Measurements from ENCODE around the gene OR1D5. TPM values are rescaled to one million over a fixed set of nuclear protein-coding genes. Genes with fewer than 3 reads are reported as not detected.

The OR1D5 gene
- polyA plus RNA-seq, 1 donor from 2014 or later = not detected

DNA sequence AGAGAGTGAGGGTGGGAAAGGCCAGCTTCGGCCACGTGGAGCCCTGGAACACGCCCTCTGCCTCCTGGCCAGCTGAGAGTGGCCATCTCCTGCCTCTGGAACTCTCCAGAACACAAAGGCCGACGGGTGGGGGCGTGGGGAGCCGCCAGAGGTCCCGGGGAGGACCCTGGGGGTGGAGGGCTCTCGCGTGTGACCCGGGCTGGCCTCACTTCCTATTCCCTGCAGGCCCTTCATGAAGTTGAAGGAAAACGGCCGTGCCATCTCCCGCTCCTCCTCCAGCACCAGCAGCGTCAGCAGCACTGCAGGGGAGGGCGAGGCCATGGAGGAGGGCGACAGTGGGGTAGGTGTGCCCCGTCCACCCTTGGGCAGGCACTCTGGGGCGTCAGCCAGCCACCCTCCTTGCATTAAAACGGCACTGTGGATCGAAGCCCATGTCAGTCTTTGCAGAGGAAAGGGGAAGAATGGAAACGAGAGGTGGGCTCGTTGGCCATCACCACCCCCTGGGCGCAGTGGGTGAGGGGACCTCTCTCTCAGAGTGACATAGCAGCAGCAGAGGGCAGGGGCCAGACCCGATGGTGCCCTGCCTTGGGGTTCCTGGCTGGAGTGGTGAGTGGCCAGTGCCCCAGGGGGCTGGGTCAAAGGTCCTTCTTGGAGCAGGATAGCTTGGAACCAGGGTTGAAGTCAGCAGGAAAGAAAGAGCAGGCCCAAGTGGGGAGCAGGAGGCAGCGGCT, 37.1 kb downstream of the OR1D5 start:
- no peaks in the 10 kb centered on the region for H3K27me3 Mint-ChIP-seq
- H3K36me3 Mint-ChIP-seq = peaks cover 23% of the 10 kb centered on the region
- H3K4me1 Mint-ChIP-seq = no peaks in the 10 kb centered on the region
- peaks cover 6 to 13% (median 9%) of the 10 kb centered on the region in 3 donors for H3K9me3 Mint-ChIP-seq
- no peak overlapping the region for H3K27ac Mint-ChIP-seq
- H3K4me3 Mint-ChIP-seq = no peak overlapping the region

DNA sequence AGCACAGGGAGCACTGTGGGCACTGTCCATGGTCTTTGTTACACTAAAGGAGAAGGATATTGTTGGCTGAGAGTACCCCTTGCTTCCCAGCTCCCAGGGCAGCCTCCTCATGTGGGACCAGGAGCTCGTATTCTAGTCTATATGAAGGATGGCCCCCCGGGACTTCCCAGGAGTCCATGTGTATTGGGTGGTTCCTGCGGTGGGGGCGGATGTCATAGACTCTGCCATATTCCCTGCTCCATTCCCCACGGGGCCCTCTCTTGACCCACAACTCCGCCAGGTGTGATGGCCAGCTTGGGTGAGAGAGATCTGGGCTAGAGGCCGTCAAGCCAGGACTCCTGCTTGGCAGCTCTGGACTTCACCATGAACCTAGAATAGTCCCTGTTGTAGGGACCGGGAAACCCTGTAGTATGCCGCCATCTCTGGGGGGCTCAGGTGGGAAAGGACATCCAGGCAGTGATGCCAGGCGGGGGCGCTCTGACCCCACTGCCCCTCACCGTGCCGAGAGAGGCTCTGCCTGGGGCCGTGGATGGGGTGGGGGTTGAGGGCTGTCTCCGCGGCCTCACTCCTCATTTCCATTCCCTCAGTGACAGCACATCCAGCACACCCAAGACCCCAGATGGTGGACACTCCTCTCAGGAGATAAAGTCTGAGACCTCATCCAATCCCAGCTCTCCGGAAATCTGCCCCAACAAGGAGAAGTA, 37.8 kb downstream of the OR1D5 start:
- peaks cover 6 to 13% (median 9%) of the 10 kb centered on the region in 3 donors for H3K9me3 Mint-ChIP-seq
- peaks cover 28% of the 10 kb centered on the region for H3K36me3 Mint-ChIP-seq
- no peaks in the 10 kb centered on the region for H3K4me1 Mint-ChIP-seq
- H3K27me3 Mint-ChIP-seq = no peaks in the 10 kb centered on the region
- H3K4me3 Mint-ChIP-seq = no peak overlapping the region
- H3K27ac Mint-ChIP-seq = no peak overlapping the region

DNA sequence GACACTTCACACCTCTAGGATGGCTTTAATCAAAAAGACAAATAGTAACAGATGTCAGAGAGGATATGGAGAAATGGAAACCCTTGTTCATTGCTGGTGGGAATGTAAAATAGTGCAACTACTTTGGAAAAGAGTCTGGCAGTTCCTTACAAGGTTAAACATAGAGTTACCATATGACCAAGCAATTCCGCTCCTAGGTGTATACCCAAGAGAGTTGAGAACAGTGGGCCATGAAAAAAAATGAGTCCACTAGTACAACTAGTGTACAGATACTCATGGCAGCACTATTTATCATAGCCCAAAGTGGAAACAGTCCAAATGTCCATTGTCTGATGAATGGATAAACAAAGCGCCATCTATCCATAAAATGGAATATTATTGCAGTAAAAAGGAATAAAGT, 39.1 kb downstream of the OR1D5 start:
- Mint-ChIP-seq H3K4me1 (no peaks in the 10 kb centered on the region), H3K27ac (no peak overlapping the region), H3K9me3 (peaks cover 6 to 13% (median 9%) of the 10 kb centered on the region in 3 donors), H3K36me3 (peaks cover 28% of the 10 kb centered on the region), H3K4me3 (no peak overlapping the region), H3K27me3 (no peaks in the 10 kb centered on the region)

DNA sequence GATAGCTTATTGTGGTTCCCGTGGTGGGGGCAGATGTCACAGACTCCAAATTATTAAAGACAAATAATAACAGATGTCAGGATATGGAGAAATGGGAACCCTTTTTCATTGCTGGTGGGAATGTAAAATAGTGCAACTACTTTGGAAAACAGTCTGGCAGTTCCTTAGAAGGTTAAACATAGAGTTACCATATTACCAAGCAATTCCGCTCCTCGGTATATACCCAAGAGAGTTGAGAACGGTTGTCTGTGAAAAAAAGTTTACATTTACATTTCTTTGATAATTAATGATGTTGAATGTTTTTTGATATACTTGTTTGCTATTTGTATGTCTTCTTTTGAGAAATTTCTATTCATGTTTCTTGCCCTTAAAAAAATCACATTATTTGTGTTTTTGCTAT, 41.2 kb downstream of the OR1D5 start:
- H3K27ac Mint-ChIP-seq = no peak overlapping the region
- H3K36me3 Mint-ChIP-seq = peaks cover 25% of the 10 kb centered on the region
- H3K9me3 Mint-ChIP-seq = peaks cover 6 to 13% (median 9%) of the 10 kb centered on the region in 3 donors
- H3K4me1 Mint-ChIP-seq = no peaks in the 10 kb centered on the region
- H3K4me3 Mint-ChIP-seq = no peak overlapping the region
- H3K27me3 Mint-ChIP-seq = no peaks in the 10 kb centered on the region

DNA sequence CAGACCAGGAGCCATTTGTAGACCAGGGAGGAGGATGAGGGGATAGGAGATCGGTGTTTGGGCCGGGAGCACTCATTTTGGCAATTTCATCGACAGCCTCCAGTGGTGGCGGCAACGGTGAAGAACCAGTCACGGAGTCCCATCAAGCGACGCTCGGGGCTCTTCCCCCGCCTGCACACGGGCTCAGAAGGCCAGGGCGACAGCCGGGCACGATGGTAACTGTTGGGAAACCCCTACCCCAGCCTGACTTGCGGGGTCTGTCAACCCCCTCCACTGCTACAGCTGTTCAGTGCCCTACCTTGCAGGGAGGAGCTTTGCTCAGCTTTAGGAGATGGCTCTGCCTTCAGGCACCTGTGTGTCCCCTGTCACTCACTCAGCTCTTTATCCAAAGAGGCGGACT, 43.0 kb downstream of the OR1D5 start:
- Mint-ChIP-seq H3K36me3 (peaks cover 30% of the 10 kb centered on the region), H3K9me3 (peaks cover 6 to 13% (median 9%) of the 10 kb centered on the region in 3 donors), H3K4me1 (no peaks in the 10 kb centered on the region), H3K27me3 (no peaks in the 10 kb centered on the region), H3K4me3 (no peak overlapping the region), H3K27ac (no peak overlapping the region)

DNA sequence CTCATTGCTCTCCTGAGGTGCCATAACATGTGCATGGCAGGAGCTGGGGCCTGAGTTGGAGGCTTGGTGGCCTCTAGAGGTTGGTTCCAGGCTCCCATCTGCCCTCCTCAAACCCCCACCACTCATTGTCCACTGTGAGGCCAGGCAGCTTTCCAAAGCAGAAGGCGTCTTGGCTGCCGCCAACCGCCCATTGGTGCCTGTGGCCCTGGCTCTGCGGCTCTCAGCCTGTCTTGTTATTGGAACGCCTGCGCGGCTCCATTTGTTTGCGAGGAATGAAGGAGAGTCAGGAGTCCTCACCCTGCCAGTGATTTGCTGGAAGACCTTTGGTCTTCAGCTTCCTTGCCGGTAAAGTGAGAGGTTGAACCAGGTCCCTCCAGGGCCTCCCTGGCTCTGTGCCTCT, 43.6 kb downstream of the OR1D5 start:
- H3K4me1 Mint-ChIP-seq = no peaks in the 10 kb centered on the region
- H3K4me3 Mint-ChIP-seq = no peak overlapping the region
- H3K27me3 Mint-ChIP-seq = no peaks in the 10 kb centered on the region
- H3K9me3 Mint-ChIP-seq = peaks cover 6 to 13% (median 9%) of the 10 kb centered on the region in 3 donors
- peaks cover 30% of the 10 kb centered on the region for H3K36me3 Mint-ChIP-seq
- no peak overlapping the region for H3K27ac Mint-ChIP-seq

DNA sequence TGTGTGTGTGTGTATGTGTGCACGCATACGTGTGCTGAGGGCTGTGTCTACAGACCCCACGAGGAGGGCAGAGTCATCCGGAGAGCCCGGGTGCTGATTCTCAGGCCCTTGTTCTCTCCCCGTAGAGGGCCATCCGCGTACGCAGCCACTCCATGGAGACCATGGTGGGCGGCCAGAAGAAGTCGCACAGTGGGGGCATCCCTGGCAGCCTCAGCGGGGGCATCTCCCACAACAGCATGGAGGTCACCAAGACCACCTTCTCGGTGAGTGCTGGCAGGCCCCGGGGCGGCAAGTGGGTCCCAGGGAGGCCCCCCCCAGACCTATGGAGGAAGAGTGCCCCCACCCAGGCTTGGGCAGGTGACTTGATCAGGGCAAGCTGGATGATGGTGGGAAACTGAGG, 45.5 kb downstream of the OR1D5 start:
- H3K4me1 Mint-ChIP-seq = peaks cover 0 to under 1% (median 0%) of the 10 kb centered on the region in 3 donors
- no peak overlapping the region for H3K4me3 Mint-ChIP-seq
- no peaks in the 10 kb centered on the region for H3K27me3 Mint-ChIP-seq
- peaks cover 4 to 9% (median 6%) of the 10 kb centered on the region in 3 donors for H3K9me3 Mint-ChIP-seq
- H3K36me3 Mint-ChIP-seq = peaks cover 25% of the 10 kb centered on the region
- peak overlapping the region in 1 of 3 donors; percentile 62 for H3K27ac Mint-ChIP-seq

DNA sequence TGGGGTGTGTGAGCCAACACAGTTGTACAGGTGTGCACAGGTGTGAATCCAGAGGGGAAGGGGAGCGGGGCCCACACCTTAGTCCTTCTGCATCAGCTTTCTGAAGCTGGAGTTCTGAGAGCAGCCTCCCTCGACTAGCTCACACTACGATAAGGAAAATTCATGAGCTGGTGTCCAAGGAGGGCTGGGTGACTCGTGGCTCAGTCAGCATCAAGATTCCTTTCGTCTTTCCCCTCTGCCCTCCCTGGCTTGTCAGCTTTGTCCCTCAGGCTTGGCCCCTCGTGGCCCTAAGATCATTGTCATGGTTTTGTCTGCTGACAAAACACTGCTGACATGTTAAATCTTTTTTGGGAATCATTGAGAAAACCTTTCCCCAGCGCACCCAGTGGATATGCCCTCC, 47.5 kb downstream of the OR1D5 start:
- Mint-ChIP-seq H3K27ac (no peak overlapping the region), H3K4me1 (peaks cover 0 to 4% (median 4%) of the 10 kb centered on the region in 3 donors), H3K4me3 (no peak overlapping the region), H3K27me3 (no peaks in the 10 kb centered on the region), H3K36me3 (peaks cover 13% of the 10 kb centered on the region), H3K9me3 (no peaks in the 10 kb centered on the region)

DNA sequence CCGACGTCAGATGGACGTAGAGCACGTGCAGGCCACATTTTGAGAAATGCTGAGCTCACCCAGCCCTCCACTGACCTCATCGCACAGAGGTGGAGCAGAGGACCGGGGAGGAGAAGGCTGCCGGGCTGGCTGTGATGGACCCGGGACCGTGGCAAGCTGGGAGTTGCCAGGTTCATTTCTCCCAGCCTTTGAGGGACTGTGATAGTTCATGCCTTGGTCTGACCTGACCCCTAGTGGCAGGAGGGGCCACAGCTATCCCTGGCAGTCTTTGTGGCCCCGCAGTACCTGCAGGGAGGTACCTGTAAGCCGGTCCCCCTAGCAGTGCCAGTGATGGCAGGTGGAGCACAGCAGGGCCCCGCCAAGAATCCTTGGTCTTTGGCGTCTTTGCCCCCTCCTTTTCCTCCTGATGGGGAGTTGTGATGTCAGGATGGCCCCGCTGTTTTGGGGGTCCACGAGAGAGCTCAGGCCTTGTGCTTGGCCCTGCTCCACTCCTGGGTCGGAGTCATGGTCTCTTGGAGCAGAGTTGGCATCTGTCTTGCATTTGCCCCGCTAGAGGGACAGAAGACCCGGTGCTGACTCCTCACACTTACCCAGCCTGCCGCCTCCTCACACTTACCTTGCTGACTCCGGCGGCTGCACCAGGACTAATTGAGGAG, 50.4 kb downstream of the OR1D5 start:
- Mint-ChIP-seq H3K36me3 (peaks cover 15% of the 10 kb centered on the region), H3K4me1 (peaks cover 0 to 4% (median 4%) of the 10 kb centered on the region in 3 donors), H3K27ac (peak overlapping the region in 1 of 3 donors; percentile 81), H3K4me3 (peak overlapping the region in 1 of 4 donors; percentile 69), H3K27me3 (no peaks in the 10 kb centered on the region), H3K9me3 (no peaks in the 10 kb centered on the region)

Other genes with a start within 250 kb of the OR1D5 start
- not detected for gene OR1D2, start 40.8 kb upstream of the OR1D5 start, polyA plus RNA-seq
- gene OR1G1, start 63.9 kb upstream of the OR1D5 start, polyA plus RNA-seq = not detected
- gene OR1A2, start 133.9 kb upstream of the OR1D5 start, polyA plus RNA-seq = not detected
- gene OR1A1, start 144.1 kb upstream of the OR1D5 start, polyA plus RNA-seq = not detected
- 0.64 TPM for gene OR3A1, start 234.8 kb upstream of the OR1D5 start, polyA plus RNA-seq

All from IgD-negative memory B cell (primary cell).